Heart left ventricle (tissue), 13 donors: ENCODE data around the gene KIAA0408.

Source experiments
- CTCF ChIP-seq, 12 donors: fragments of 200-600 bp; sonication (generic) in 4 of 12; IDR thresholded peaks; one replicate each; pipeline versions ENCODE4 v1.5.0 to v1.8.0; 2018 to 2022; ENCODE audit warnings: antibody characterized with exemption in 12 of 12, mild to moderate bottlenecking in 5 of 12
- POLR2A ChIP-seq, 2 donors: fragments of 450-650 bp; IDR thresholded peaks; one replicate each; pipeline ENCODE4 v1.6.1; 2017; ENCODE audit warnings: antibody characterized with exemption in 2 of 2, mild to moderate bottlenecking in 2 of 2, moderate library complexity in 2 of 2
- donor health status: ischemic (EF 13 %, LVEDD 7.1; RV severe dilation, severe dysfunction).
- donor health status: DM: no; HTN: yes; CAD: no.
- donor health status: DM: no; HTN: no; CAD: no.
- donor health status: ischemic (EF 25% LVEDD 6.9; RV normal size, moderate dysfunction).
- donor health status: ischemic (EF 25% LVEDD 5.7; RV mildly dilated, moderate dysfunction).
- donor health status: ischemic (EF 35%, LVEDD 5.7; RV mildly dilated, moderate dysfunction).
- donor health status: nonischemic (EF 11% LVEDD 7.7; RV severe dilation, severe dysfunction).
- donor health status: DM: yes; HTN: yes; CAD: no.
- donor health status: PGD.
- donor health status: ischemic (EF 29% LVEDD 5.4; RV normal size, mild dysfunction).
- donor health status: nonischemic (EF 23%, LVEDD 6.1; RV moderate dilation, normal function).

GRCh38 chr6:127458222-127458621, 967 bp downstream of the KIAA0408 start:
- TF ChIP-seq CTCF (IDR thresholded peaks at IDR 0.05) = no peak
- TF ChIP-seq POLR2A (IDR thresholded peaks at IDR 0.05) = no peak
